SH-SY5Y (cell line): ENCODE data around the gene TMEM14B.

Source experiments
- GATA2 ChIP-seq: IDR thresholded peaks from 2 replicates; pipeline ENCODE4 v1.6.1; 2011; ENCODE audit warnings: mild to moderate bottlenecking, low read depth, low read length
- GATA3 ChIP-seq: IDR thresholded peaks from 2 replicates; pipeline ENCODE4 v1.6.1; 2011; ENCODE audit warnings: low read depth, mild to moderate bottlenecking, low read length, moderate library complexity

TMEM14B gene

GRCh38 chr6:10792101-10792500 is 44.5 kb downstream of the TMEM14B start:
- TF ChIP-seq GATA2 (no peak), GATA3 (no peak)

- TF ChIP-seq GATA2 (no peak), GATA3 (no peak)
Measured at GRCh38 chr6:10793035-10793434, 45.4 kb downstream of the TMEM14B start.

- TF ChIP-seq GATA2 = no peak
- TF ChIP-seq GATA3 = no peak
Measured at GRCh38 chr6:10793695-10794094, 46.1 kb downstream of the TMEM14B start.

GRCh38 chr6:10794239-10794638 is 46.6 kb downstream of the TMEM14B start:
- no peak for TF ChIP-seq GATA3
- no peak for TF ChIP-seq GATA2

GRCh38 chr6:10800810-10801209 is 53.2 kb downstream of the TMEM14B start:
- TF ChIP-seq GATA2 (no peak), GATA3 (no peak)

- TF ChIP-seq GATA2 = no peak
- TF ChIP-seq GATA3 = no peak
Measured at GRCh38 chr6:10801224-10801848, 53.7 kb downstream of the TMEM14B start.
